LoVo (cell line): ENCODE measurements around the gene UCKL1.
"Not testable (repeated sequence)": the region's sequence is repeated elsewhere in the genome, so short reads cannot be mapped to it uniquely, and the experiment has no call there.

Source experiments
- DNase-seq: peaks from one replicate; pipeline ENCODE4 v3.0.0-alpha.2; 2016; ENCODE audit warnings: low spot score

Gene UCKL1

GRCh38 chr20:63955827-63956663 is at the start of gene UCKL1:
TSS of gene UCKL1 (minus strand) at chr20:63956416. CDS start at chr20:63956372, 44 bp downstream.
- DNase-seq = peak; percentile 86

GRCh38 chr20:64005394-64005793 is 49.2 kb upstream of the UCKL1 start:
- no peak for DNase-seq

- no peak for DNase-seq
Measured at GRCh38 chr20:64003960-64004725, 47.9 kb upstream of the UCKL1 start.

GRCh38 chr20:64001607-64002011 is 45.4 kb upstream of the UCKL1 start:
- no peak for DNase-seq

- DNase-seq = no peak
Measured at GRCh38 chr20:64000906-64001305, 44.7 kb upstream of the UCKL1 start.

- no peak for DNase-seq
Measured at GRCh38 chr20:63982937-63983336, 26.7 kb upstream of the UCKL1 start.

GRCh38 chr20:63980806-63981728 is 24.9 kb upstream of the UCKL1 start, which contains the start of gene PRPF6:
TSS of gene PRPF6 (plus strand) at chr20:63981132. CDS start at chr20:63981246, 114 bp downstream.
- peak; percentile 98 for DNase-seq

GRCh38 chr20:63980317-63980805 is 24.1 kb upstream of the UCKL1 start:
- DNase-seq = no peak

GRCh38 chr20:63979557-63980316 is 23.5 kb upstream of the UCKL1 start, which contains the start of gene SAMD10:
TSS of gene SAMD10 (minus strand) at chr20:63979642. CDS start at chr20:63979467, 175 bp downstream.
- peak; percentile 30 for DNase-seq

- DNase-seq = no peak
Measured at GRCh38 chr20:63979229-63979556, 23.0 kb upstream of the UCKL1 start.

- peak; percentile 76 for DNase-seq
Measured at GRCh38 chr20:63978319-63979228, 22.4 kb upstream of the UCKL1 start.

- DNase-seq = no peak
Measured at GRCh38 chr20:63977739-63978276, 21.6 kb upstream of the UCKL1 start.

- DNase-seq = no peak
Measured at GRCh38 chr20:63976980-63977738, 20.9 kb upstream of the UCKL1 start.

- not testable (repeated sequence) for DNase-seq
Measured at GRCh38 chr20:63976511-63976910, 20.3 kb upstream of the UCKL1 start.

GRCh38 chr20:63974402-63975200 is 18.4 kb upstream of the UCKL1 start:
- DNase-seq = no peak

- DNase-seq = peak; percentile 57
Measured at GRCh38 chr20:63973636-63974401, 17.6 kb upstream of the UCKL1 start.

GRCh38 chr20:63973160-63973479 is 16.9 kb upstream of the UCKL1 start:
- no peak for DNase-seq
